ENCODE data around the gene PDGFRB.
"Not testable (repeated sequence)": the region's sequence is repeated elsewhere in the genome, so short reads cannot be mapped to it uniquely, and the experiment has no call there.

PDGFRB gene

GRCh38 chr5:150101023-150101422 lies 54.6 kb downstream of the PDGFRB start:
- H3K27ac ChIP-seq = no peak overlapping the region
- TF ChIP-seq CTCF (conservative IDR thresholded peaks at IDR 0.05) = no peak

DNA sequence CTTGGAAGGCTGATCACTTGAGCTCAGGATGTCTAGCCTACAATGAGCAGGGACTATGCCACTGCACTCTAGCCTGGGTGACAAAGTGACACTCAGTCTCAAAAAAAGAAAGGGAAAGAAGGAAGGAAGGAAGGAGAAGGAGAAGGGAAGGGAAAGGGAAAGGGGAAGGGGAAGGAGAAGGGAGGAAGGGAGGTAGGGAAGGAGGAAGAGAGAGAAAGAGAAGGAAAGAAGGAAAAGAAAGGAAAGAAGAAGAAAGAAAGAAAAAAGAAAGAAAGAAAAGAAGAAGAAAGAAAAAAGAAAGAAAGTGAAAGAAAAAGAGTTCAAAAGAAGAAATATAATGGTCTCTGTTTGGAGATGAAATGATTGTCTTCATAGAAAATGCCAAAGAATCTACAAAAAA lies 58.5 kb downstream of the PDGFRB start:
- H3K27ac ChIP-seq = no peak overlapping the region
- TF ChIP-seq CTCF (conservative IDR thresholded peaks at IDR 0.05) = no peak

- TF ChIP-seq CTCF (conservative IDR thresholded peaks at IDR 0.05) = no peak
- H3K27ac ChIP-seq = no peak overlapping the region
These were observed 63.4 kb downstream of the PDGFRB start for GRCh38 chr5:150092159-150092787.

GRCh38 chr5:150085950-150086715 lies 69.5 kb downstream of the PDGFRB start, which contains the start of gene CSF1R:
Gene CSF1R (minus strand): TSS chr5:150086554. CDS start chr5:150086427, 127 bp downstream.
- no peak for TF ChIP-seq CTCF (conservative IDR thresholded peaks at IDR 0.05)
- no peak within 1 kb of the TSS for H3K27ac ChIP-seq

DNA sequence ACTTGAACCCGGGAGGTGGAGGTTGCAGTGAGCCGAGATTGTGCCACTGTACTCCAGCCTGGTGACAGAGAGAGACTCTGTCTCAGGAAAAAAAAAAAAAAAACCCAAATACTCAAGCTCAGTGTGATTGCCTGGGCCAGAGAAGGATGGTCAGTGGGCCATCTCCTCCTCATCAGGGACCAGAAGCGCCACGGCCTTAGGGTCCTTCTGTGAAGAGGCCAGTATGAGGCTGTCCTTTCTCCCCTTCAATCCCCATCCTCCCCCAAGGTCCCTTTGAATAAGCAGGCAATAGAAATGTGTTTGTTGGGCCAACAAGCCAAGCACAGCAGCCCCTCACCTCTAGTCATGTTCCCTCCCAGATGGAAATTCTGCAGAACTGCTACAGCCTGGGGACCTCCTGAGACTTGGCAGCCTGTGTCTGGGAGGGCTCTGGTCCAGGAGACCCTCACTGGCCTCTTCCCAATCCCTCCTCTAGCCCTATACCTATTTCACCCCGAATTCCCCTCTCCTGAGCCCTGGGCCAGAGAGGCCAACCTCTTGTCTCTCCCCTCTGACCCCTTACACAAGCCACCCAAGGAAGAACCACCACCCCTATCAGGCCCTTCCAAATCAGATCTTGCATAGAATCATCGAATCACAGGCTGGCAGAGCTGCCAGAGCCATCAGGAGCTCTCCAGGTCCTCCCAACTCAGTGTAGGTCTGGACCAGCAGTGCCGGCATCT lies 70.3 kb downstream of the PDGFRB start:
- TF ChIP-seq CTCF (conservative IDR thresholded peaks at IDR 0.05) = no peak
- no peak overlapping the region for H3K27ac ChIP-seq

- H3K27ac ChIP-seq = not testable (repeated sequence)
These were observed 70.9 kb downstream of the PDGFRB start for GRCh38 chr5:150084754-150085153.

GRCh38 chr5:150082889-150083288 lies 72.8 kb downstream of the PDGFRB start:
- H3K27ac ChIP-seq = no peak overlapping the region

More at GRCh38 chr5:150082889-150083288, 72.8 kb downstream of the PDGFRB start:
- no peak for TF ChIP-seq CTCF (conservative IDR thresholded peaks at IDR 0.05)

Data from VCaP (cell line).